HG03460 (cell line): ENCODE data around the gene HOMEZ.
"Not testable (repeated sequence)": the region's sequence is repeated elsewhere in the genome, so short reads cannot be mapped to it uniquely, and the experiment has no call there.

Experiments used
- ATAC-seq: cut with Tn5 transposase; IDR thresholded peaks from one replicate; pipeline ENCODE4 v1.9.1; 2021; ENCODE audit not compliant: unreplicated experiment

The HOMEZ gene, protein sequence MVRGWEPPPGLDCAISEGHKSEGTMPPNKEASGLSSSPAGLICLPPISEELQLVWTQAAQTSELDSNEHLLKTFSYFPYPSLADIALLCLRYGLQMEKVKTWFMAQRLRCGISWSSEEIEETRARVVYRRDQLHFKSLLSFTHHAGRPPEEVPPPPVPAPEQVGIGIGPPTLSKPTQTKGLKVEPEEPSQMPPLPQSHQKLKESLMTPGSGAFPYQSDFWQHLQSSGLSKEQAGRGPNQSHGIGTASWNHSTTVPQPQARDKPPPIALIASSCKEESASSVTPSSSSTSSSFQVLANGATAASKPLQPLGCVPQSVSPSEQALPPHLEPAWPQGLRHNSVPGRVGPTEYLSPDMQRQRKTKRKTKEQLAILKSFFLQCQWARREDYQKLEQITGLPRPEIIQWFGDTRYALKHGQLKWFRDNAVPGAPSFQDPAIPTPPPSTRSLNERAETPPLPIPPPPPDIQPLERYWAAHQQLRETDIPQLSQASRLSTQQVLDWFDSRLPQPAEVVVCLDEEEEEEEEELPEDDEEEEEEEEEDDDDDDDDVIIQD

DNA sequence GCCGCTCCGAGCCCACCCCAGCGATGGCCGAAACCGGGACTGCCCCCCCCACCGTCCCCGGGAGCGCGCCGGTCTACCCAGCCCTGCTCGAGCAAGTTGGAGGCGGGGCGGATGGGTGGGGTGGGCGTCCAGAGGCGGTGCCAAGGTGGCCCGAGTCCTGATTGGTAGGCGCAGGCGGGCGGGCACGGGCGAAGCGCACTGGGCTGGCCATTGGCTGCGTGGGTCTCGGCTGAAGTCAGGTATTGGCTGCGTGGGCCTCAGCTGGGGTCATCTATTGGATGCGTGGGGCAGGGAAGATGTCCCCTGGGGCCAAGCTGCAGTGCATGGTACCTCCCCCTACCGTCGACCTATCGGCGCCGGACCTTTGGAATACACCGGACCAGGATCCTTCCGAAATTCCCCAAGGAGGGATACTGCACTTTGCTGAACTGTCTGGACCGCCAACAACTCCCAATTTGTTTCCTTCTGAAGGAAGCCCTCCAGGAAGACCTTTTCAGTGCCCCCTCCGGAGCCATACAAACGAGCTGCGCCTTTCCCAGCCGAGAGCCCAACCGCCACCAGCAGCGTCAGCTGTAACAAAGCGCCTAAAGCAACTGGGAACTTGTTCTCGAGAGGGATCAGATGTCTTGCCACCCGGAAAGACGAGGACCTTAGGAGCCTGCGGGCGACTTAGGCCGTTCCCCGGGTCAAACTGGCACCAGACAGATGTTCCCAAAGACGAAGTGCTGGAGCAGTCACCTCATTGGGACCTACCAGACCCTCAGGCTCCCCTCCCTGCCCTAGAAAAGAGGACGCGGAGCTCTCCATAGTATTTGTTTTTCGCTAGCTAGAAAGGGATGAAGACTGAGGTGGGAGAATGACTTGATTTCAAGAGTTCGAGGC lies at the start of gene HOMEZ:
Gene HOMEZ, minus strand, starts transcription at position 113 of the 882 bp plus-strand sequence. CDS start 180 bp downstream, outside the sequence.
- peak; percentile 96 for ATAC-seq

DNA sequence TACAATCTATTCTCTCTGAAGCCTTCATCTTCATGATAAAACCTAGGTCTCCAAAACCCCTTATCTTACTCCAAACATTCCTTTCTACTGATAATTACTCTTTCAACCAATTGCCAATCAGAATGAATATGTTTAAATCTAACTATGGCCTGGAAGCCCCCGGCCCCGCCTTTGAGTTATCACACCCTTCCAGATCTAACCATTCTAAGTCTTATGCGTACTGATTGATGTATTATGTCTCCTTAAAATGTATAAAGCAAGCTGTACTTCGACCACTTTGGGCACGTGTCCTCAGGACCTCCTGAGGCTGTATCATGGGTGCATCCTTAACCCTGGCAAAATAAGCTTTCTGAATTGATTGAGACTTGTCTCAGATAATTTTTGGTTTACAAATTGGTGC lies 49.7 kb upstream of the HOMEZ start:
- no peak for ATAC-seq

DNA sequence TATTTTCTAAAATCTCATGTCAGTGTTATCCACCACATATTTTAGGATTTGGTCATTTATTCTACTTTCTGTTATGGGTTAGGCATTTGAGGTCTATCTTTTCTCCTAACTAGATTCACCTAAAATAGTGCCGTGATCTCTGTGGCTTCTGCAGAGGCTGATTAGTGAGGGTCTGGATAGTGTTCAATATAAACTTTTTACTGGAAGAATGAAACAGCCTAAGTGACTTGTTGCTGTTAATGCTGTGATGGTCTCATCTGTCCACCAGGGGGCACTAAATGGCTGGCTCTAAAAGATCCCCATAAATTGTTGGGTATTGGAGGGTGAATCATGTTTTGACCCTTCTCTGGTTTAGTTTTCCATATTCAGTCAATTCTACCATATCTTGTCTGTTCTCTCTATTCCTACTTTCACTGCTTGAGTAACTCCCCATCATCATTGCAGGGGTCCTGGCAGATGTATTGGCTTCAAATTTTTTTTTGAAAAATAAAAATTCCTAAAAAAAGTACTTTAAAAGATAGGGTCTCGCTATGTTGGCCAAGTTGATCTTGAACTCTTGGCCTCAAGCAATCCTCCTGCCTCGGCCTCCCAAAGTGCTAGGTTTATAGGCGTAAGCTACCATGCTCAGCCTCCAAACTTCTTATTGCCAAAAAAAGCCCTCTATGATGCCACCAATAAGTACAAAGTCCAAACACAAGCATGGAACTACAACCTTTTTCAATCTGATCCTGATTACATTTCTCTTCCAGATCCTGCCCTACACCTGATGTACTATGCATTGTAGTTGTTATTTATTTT lies 42.2 kb upstream of the HOMEZ start:
- ATAC-seq = no peak

DNA sequence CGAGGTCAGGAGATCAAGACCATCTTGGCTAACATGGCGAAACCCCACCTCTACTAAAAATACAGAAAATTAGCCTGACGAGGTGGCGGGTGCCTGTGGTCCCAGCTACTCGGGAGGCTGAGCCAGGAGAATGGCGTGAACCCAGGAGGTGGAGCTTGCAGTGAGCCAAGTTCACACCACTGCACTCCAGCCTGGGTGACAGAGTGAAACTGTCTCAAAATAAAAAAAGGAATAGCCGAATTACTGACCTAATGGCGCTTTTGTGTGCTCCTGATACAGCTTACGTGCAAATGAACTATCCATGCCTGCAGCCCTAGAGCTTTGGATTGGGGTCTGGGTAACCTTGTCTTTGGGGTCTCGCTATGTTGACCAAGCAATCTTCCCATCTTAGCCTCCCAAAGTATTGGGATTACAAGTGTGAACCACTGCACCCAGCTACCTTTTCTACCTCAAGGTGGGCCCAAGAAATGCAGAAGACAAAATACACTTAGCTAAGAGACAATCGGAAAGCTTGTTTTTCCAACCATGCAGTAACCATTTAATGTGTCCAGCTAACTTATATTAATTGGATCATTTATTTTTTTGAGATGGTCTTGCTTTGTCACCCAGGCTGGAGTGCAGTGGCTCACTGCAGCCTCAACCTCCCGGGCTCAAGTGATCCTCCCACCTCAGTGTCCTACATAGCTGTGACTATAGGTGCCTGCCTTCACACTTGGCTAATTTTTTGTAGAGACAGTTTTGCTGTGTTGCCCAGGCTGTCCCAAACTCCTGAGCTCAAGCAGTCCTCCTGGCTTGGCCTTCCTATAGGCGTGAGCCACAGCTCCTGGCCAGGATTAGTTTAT lies 40.8 kb upstream of the HOMEZ start:
- no peak for ATAC-seq

DNA sequence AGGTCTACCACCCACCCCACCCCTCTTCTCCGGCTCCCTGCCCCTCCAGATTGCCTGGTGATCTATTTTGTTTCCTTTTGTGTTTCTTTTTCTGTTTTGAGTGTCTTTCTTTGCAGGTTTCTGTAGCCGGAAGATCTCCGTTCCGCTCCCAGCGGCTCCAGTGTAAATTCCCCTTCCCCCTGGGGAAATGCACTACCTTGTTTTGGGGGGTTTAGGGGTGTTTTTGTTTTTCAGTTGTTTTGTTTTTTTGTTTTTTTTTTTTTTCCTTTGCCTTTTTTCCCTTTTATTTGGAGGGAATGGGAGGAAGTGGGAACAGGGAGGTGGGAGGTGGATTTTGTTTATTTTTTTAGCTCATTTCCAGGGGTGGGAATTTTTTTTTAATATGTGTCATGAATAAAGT lies 39.8 kb upstream of the HOMEZ start:
- ATAC-seq = not testable (repeated sequence)

DNA sequence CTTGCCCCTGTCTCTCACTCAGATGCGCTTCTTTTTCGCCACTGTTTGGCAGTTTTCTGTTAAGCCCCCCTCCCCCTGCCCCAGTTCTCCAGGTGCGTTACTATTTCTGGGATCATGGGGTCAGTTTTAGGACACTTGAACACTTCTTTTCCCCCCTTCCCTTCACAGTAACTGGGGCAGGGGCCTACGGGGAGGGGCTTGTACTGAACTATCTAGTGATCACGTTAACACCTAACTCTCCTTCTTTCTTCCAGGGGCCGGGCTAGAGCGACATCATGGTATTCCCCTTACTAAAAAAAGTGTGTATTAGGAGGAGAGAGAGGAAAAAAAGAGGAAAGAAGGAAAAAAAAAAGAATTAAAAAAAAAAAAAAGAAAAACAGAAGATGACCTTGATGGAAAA lies 39.1 kb upstream of the HOMEZ start:
- ATAC-seq = no peak

DNA sequence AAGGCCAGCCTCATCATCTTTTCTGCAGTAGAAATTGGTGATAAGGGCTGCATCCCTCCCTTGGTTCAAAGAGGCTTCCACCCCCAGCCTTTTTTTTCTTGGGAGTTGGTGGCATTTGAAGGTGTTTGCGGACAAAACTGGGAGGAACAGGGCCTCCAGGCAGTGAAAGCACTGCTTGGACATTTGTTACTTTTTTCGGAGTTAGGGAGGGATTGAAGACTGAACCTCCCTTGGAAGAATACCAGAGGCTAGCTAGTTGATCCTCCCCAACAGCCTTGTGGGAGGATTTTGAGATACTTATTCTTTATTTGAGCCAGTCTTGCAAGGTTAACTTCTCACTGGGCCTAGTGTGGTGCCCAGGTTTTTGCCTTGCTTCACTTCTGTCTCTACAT lies 38.5 kb upstream of the HOMEZ start:
- ATAC-seq = no peak

DNA sequence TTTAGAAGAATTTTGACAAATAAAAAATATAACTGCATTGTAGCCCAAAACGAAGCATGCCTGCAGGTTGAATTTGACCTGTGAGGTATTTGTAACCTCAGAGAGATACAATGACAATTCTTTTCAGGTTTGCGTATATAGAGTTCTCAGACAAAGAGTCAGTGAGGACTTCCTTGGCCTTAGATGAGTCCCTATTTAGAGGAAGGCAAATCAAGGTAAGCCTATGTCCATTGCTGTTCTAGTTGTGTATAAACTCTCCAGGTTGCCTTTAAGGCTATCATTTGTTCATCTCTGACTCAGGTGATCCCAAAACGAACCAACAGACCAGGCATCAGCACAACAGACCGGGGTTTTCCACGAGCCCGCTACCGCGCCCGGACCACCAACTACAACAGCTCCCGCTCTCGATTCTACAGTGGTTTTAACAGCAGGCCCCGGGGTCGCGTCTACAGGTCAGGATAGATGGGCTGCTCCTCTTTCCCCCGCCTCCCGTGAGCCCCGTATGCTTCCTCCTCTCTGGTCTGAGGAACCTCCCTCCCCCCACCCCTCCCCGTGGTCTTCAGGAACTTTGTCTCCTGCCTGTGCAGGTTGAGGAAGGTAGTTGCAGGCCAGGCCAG lies 38.0 kb upstream of the HOMEZ start:
- ATAC-seq = no peak

DNA sequence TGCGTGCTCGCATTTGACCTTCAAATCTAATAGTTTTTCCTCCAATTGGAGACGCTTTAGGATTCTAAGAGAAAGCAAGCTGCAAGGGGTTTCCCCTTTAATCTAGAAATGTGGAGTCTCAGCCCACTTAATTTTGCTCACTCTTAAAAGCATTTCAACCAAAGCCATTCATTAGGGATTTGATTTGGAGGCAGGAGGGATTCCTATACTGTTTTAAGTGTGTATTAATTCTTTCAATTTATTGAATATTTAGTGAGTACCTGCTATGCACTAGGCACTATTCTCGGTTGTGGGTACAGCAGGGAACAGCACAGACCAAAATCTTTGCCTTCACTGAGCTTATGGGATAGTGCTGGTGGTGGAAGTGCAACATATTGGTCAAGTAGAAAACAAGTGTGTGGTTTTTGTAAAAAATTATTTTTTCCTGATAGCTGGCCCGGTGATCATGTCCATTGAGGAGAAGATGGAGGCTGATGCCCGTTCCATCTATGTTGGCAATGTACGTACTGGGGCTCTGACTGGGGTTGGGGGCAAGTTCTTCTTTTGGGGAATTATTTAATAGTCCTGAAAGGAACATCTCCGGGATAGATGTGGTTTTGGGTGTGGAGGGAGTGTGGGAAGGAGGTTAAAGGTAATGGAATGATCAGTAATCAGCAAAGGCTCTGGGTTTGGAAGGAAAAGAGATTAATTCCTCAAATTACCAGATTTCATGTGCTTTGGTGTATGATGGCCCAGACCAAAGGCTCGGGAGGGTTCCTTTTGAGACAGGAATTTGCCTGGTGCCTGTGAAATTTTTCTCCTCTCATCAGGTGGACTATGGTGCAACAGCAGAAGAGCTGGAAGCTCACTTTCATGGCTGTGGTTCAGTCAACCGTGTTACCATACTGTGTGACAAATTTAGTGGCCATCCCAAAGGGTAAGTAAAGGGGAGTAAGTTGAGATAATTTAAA lies 36.9 kb upstream of the HOMEZ start:
- no peak for ATAC-seq

DNA sequence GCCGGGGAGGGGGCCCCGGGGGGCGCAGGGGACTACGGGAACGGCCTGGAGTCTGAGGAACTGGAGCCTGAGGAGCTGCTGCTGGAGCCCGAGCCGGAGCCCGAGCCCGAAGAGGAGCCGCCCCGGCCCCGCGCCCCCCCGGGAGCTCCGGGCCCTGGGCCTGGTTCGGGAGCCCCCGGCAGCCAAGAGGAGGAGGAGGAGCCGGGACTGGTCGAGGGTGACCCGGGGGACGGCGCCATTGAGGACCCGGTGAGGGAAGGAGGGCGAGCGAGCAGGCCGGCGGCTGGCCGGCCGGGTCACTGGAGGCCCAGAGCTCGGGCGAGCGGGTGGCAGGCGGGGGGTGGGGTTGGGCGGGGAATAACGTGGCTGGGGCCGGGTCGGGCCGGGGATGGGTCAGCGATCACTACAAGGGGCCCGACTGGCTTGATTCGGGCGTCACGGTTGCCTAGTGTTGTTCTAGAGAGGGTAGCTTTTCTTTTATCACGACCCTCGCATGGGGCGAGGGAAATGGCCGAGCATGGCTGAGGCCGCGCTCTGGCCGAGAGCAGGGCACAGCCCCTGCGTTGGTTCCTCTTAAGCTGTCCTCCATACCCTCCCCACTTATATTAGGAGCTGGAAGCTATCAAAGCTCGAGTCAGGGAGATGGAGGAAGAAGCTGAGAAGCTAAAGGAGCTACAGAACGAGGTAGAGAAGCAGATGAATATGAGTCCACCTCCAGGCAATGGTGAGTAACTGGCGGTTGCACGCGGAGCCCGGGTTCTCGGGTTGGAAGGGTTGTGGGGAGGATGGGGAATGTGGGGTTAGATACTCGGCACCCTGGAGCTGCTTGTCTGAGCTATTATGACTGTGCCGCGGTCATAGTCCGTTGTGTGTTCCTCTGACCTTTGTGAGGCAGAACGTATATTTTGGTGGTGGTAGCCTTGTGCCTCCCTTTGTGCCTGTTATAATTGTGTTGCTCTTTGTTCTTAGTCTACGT lies 35.9 kb upstream of the HOMEZ start:
- peak; percentile 6 for ATAC-seq

DNA sequence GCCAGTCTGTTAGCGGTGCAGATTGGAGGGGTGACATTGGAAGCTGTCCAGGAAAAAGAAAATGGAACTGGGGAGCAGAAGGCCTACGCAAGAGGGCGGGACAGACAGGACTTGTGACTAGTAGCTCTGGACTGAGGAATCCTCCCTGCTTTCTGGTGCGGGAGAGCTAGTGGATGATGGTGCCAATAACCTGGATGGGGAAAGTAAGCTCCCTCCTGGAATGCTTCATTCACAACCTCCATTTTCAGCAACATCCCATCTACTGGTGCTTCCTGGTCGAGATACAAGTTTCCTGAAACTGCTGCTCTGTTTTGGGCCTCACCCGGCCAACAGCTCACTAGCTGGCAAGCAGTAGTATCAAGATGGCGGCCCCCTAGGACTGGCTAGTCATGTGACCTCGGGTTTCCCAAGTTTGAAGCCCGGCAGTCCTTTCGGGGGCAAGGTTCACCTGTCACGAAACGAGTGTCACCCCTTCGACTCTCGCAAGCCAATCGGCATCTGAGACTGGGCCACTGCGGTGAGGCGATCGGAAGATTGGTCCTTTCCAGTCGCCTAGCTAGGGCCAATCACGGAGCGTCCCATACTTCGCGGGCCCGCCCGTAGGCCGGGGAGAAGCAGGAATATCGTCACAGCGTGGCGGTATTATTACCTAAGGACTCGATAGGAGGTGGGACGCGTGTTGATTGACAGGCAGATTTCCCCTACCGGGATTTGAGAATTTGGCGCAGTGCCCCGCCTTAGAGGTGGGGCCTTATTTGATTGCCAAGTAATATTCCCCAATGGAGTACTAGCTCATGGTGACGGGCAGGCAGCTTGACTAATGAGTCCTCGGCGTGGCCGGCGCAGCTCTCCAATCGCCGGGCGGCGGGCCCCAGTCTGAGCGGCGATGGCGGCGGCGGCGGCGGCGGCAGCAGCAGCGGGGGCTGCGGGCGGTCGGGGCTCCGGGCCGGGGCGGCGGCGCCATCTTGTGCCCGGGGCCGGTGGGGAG lies 34.9 kb upstream of the HOMEZ start, which contains the start of gene PABPN1:
Gene PABPN1, plus strand, starts transcription at position 874 of the 988 bp plus-strand sequence. Its CDS starts 13 bp downstream, at position 887.
- ATAC-seq = peak; percentile 89

DNA sequence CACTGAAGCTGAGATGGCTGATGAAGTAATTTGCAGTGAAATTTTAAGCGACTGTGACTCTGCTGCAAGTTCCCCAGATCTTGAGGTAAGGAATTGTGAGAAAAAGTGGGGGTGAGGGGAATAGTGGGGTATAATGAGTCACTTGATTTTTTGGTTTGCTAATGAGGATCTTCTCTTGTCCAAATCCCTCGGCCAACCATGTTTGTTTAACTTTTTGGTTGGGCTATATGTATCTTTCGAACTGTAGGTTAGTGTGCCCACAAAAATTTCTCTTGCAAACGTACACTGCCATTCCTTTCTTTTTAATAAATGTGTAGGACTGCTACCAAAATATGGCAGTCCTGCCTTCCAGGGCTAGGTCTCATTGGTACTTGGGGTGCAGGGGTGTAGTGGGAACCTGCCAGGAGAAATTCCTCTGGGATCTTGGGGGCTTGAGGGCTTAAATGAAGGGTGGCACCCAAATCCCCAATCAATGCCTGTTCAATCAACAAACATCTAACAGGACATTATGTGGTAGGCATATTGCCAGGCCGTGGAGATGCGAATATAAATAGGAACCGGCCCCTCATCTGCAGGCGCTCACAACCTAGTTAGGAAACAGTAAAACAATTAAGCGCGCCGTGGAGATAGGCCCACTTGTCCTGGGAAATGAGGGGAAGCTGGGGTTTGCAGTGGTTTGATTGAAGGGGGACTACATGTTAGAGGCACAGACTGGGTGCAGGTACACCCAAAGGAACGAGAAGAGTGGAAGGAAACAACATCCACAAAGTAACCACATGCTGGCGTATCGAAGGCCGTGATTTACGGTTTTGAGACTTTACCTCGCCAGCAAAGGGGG lies 34.0 kb upstream of the HOMEZ start:
- ATAC-seq = no peak

DNA sequence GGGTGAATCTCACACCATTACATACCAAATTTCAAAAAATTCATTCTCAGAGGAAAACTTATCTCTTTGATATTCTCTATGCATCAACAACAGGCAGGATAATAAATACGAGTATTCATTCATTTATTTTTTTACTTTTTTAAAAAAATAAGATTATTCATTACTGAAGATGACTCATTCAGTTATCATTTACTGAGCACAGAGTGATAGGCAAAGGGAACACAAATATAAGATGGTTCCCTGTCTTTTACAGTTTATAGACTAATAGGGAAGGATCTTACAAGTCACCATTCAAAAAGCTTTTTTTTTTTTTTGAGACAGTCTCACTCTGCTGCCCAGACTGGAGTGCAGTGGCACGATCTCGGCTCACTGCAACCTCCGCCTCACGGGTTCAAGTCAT lies 30.4 kb upstream of the HOMEZ start:
- ATAC-seq = no peak

DNA sequence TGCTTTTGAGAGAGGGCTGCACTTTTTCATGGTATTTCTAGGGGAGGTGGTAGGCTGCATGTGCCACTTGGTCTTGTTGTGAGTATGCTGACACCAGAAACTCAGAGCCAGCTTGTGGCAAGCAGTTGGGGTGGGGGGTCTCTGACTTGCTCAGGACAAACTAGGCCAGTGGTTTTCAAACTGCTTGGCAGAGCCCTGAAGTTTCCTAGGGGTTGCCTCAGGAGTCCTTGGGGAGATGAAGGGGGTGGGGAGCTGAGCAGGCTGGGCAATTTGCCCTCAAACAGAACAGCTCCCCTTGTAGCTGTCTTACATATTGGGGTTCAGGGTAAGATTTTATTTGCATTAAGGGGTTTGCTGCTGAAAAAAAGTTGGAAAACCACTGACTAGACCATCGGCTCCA lies 24.6 kb upstream of the HOMEZ start:
- no peak for ATAC-seq
